Measurements from ENCODE around the gene ISM1. TPM values are rescaled to one million over a fixed set of nuclear protein-coding genes. Genes with fewer than 3 reads are reported as not detected.

ISM1 gene
- total and polyA plus RNA-seq, 2 experiments from 2014 or later, result 0.15 to 0.63 TPM

GRCh38 chr20:13331536-13331935, 110.5 kb downstream of the ISM1 start:
- Mint-ChIP-seq H3K9me3 (peaks cover 9% of the 10 kb centered on the region; the same call in 2 of the 3 replicates), H3K4me3 (no peak overlapping the region), H3K27me3 (ENCODE audit: insufficient read depth, low read depth, poor library complexity) (no peaks in the 10 kb centered on the region), H3K4me1 (no peaks in the 10 kb centered on the region), H3K36me3 (ENCODE audit: low read depth) (peaks cover 6% of the 10 kb centered on the region; the same call in 2 of the 3 replicates), H3K27ac (no peak overlapping the region)
- Histone ChIP-seq H3K4me1 (ENCODE audit: insufficient read depth) (no peaks in the 10 kb centered on the region), H4K20me1 (replicated peaks; ENCODE audit: insufficient read depth) (no peaks in the 10 kb centered on the region), H3K4me3 (no peak overlapping the region), H3K9me2 (ENCODE audit: insufficient read depth) (peaks cover 8% of the 10 kb centered on the region; the same call in 1 of the 2 replicates), H3K27me3 (ENCODE audit: insufficient read depth) (no peaks in the 10 kb centered on the region), H3K4me2 (no peak overlapping the region), H3K36me3 (ENCODE audit: insufficient read depth) (no peaks in the 10 kb centered on the region), H3K79me2 (replicated peaks; ENCODE audit: insufficient read depth) (no peaks in the 10 kb centered on the region), H2AFZ (no peak overlapping the region), H3K27ac (ENCODE audit: low read depth) (no peak overlapping the region), H3F3A (replicated peaks; ENCODE audit: low read depth) (no peaks in the 10 kb centered on the region)
- DNase-seq (ENCODE audit: low spot score) (no peak), ATAC-seq (no peak)
- TF ChIP-seq ZNF114 (CRISPR knock-in tag; IDR thresholded peaks at IDR 0.05) (no peak), EZH2 (IDR thresholded peaks at IDR 0.05; ENCODE audit: low read depth, unreplicated experiment) (no peak), JUNB (IDR thresholded peaks at IDR 0.05; ENCODE audit: unreplicated experiment) (no peak), POLR2AphosphoS5 (IDR thresholded peaks at IDR 0.05; ENCODE audit: low read depth) (no peak), ETS1 (IDR thresholded peaks at IDR 0.05) (no peak), CREB1 (CRISPR knock-in tag; IDR thresholded peaks at IDR 0.05; ENCODE audit: low read depth) (no peak), CTCF (conservative IDR thresholded peaks at IDR 0.05; ENCODE audit: low read depth in 2 of 2) (no peak), NANOG (IDR thresholded peaks at IDR 0.05; ENCODE audit: borderline replicate concordance) (no peak), STAT1 (IDR thresholded peaks at IDR 0.05; ENCODE audit: unreplicated experiment) (no peak), REST (IDR thresholded peaks at IDR 0.05; ENCODE audit: unreplicated experiment) (no peak), ZNF331 (CRISPR knock-in tag; IDR thresholded peaks at IDR 0.05; ENCODE audit: low read depth) (no peak), ZNF462 (CRISPR knock-in tag; IDR thresholded peaks at IDR 0.05) (no peak), EZH2phosphoT487 (IDR thresholded peaks at IDR 0.05; ENCODE audit: unreplicated experiment) (no peak)
